PC-9 (cell line): Measurements from ENCODE around the gene FMR1.

Experiments used
- CTCF ChIP-seq: fragments of 200-600 bp; sonication (generic); conservative IDR thresholded peaks from 2 replicates; pipeline ENCODE4 v1.6.1; 2017; ENCODE audit warnings: mixed run types, antibody characterized with exemption, mild to moderate bottlenecking, moderate library complexity
- EZH2 ChIP-seq: fragments of 200-600 bp; sonication (generic); IDR thresholded peaks from 2 replicates; pipeline ENCODE4 v1.8.0; 2017; ENCODE audit warnings: antibody characterized with exemption, low read depth

GRCh38 chrX:147916375-147916968 is 4.8 kb downstream of the FMR1 start:
- TF ChIP-seq EZH2 (no peak), CTCF (no peak)
